PC-9 (cell line): ENCODE data around the gene PTPRR.

ENCODE experiments used
- EZH2 ChIP-seq: fragments of 200-600 bp; sonication (generic); IDR thresholded peaks from 2 replicates; pipeline ENCODE4 v1.8.0; 2017; ENCODE audit warnings: antibody characterized with exemption, low read depth
- TF ChIP-seq, protein P1 (sequence below): fragments of 200-600 bp; sonication (generic); conservative IDR thresholded peaks from 2 replicates; pipeline ENCODE4 v1.6.1; 2017; ENCODE audit warnings: mixed run types, antibody characterized with exemption, mild to moderate bottlenecking, moderate library complexity

DNA sequence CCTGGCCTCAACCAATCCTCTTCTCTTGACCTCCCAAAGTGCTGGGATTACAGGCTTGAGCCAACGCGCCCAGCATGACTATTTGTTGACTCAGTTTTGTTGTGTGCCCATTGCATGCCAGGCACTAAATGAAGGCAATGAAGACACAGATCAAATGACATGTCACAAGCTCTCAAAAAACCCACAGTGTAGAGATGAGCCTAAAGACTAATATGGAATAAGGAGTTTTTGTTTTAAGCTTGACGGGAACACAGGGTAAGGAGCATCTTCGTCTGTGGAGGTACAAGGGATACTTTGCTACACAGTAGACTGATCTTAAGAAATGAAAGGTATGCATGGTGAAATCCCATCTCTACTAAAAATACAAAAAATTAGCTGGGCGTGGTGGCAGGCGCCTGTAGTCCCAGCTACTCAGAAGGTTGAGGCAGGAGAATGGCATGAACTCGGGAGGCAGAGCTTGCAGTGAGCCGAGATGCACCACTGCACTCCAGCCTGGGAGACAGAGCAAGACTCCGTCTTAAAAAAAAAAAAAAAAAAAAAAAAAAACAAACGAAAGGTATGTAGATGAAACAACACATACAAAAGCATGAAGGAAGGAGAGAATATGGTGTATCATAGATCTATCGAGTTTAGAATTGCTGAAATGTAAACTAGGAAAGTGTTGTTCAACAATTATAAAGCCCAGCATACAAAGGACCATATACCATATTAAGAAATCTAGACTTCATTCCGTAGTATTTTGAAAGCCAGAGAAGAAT lies 161.2 kb downstream of the PTPRR start:
- TF ChIP-seq, protein P1, sequence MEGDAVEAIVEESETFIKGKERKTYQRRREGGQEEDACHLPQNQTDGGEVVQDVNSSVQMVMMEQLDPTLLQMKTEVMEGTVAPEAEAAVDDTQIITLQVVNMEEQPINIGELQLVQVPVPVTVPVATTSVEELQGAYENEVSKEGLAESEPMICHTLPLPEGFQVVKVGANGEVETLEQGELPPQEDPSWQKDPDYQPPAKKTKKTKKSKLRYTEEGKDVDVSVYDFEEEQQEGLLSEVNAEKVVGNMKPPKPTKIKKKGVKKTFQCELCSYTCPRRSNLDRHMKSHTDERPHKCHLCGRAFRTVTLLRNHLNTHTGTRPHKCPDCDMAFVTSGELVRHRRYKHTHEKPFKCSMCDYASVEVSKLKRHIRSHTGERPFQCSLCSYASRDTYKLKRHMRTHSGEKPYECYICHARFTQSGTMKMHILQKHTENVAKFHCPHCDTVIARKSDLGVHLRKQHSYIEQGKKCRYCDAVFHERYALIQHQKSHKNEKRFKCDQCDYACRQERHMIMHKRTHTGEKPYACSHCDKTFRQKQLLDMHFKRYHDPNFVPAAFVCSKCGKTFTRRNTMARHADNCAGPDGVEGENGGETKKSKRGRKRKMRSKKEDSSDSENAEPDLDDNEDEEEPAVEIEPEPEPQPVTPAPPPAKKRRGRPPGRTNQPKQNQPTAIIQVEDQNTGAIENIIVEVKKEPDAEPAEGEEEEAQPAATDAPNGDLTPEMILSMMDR, result no peak
- TF ChIP-seq EZH2, result no peak
